GM18909 (cell line): ENCODE data around the gene IQSEC1.
A peak's percentile ranks its signal among the peaks of the same experiment; 100 is the strongest.

Source experiments
- ATAC-seq: cut with Tn5 transposase; IDR thresholded peaks from one replicate; pipeline ENCODE4 v1.9.1; 2021; ENCODE audit warnings: mild to moderate bottlenecking; ENCODE audit not compliant: unreplicated experiment, poor library complexity

Gene IQSEC1

DNA sequence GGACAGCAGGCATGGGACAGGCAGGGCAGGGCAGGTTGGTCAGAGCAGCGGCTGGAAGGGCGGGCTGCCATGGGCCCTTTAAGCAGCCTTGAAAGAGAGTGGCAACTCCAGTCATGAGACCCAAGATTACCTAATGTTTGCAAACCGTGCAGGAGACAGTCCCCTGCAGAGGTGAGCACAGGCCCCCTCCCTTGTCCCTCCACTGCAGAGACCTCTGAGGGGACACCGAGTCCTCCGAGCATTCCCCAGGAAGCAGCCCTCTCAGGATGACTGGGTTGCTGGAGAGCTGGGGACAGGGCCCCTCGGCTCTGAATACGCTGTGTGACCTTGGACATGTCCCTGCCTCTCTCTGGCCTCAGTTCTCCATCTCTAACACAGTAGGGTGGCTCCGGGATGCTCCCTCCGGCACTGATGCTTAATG, 81.4 kb downstream of the IQSEC1 start:
- no peak for ATAC-seq

DNA sequence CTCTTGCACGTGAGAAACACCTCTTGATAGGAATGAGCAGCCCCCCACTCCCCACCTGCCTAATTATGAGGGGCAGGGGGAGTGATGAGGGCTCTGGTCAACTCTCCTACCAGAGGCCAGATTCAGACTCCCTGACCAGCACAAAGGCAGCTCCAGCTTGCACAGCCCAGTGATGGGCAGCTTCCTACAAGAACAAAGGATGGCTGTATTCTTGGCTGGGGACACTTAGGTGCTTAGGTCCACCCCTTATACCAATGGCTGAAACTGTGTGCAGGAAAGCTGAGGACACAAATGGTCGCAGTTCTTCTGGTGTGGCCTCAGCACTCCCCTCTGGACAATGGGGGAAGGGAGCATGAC, 81.8 kb downstream of the IQSEC1 start:
- no peak for ATAC-seq

DNA sequence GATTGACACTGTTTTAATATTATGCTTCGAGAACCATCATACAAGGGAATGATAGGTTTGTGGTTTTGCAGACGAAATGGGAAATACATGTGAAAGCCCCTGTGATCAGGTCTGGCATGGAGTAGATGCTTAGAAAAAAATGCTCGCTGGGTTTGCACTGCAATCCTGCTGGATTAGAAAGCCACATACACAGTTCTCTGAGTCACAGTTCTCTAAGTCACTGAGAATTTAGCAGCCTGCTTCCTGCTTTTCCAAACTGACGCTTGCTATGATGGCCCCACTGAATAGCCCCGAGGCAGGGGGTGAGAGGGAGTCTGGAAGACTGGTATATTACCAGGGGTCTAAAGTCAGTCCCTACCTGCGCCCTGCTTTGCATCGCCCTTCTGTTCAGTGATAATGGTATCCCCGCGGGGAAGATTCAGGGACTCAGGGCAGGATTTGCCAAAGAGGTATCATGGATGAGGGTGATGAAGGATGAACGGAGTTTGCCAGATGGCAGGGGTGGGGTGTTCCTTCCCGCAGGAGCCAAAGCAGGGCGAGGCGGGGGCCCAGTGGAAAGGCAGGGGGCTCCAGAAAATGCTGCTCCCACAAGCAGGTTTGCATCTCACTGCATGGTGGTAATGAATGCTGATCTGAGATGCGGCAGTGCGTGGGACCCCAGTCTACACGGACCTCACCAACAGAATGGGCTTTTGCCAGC, 82.3 kb downstream of the IQSEC1 start:
- ATAC-seq: no peak

DNA sequence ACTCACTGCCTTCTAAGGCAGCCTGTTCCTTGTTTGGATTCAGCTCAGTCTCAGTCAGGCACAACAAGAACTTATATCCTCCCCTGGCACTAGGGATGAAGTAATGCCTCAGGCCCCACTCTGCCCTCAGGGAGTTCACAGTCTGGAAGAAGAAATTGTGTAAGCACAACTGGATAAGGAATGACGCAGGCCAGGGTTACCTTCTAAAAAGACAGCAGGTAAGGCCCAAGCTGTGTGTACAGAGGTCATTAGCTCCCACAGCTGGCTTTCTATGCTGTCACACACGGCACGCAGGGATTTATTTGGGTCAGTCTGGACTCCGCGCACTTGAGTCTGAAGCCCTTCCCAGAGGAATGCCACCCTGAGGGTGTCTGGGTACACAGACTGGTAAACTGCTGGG, 82.9 kb downstream of the IQSEC1 start:
- no peak for ATAC-seq

DNA sequence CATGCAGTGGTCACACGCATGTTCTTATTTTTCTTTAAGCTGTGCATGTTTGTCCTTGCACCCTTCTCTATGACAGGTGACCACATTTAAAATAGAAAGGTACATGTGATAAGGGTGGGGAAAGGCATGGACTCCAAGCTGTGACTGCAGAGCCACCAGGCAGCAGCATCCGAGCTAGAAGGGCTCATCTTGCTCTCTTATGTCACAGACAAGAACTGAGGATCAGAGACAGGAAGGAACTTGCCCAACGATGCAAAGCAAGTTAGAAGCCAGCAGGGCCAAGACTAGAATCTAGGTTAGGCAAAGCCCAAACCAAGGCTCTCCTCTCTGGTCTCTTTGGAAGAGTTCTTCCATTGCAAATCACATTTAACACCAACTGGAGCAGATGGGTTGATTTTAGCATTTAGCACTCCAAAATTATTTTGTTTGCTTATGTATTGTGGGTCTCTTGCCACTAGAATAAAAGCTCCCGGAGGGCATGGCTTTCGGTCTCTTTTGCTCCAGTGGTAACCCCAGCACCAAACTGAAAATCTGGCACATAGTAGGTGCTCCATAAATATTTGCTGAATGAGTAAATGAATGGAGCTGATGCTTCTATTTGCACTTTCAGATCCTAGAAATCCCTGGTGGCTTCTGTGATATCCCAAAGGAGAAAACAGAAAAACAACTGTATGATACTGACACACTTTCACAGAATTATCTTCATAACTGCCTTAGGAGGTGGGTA, 84.3 kb downstream of the IQSEC1 start:
- no peak for ATAC-seq

DNA sequence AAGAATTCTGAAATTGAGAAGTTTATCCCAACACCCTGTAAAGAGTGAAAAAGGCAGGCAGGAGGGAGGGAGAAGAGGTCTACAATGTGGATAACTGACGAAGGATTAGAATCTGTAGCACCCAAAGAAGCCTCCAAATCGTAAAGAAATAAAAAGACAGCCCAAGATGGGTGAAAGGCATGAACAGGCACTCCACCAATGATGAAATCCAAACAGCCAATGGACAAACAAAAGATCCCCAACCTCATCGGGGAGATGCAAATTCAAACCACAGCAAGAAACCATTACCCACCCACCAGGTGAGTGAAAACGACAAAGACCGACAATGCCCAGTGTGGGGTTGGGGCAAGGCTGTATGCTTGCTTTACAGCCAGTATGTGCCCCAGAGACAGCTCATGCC, 85.6 kb downstream of the IQSEC1 start:
- ATAC-seq: no peak

DNA sequence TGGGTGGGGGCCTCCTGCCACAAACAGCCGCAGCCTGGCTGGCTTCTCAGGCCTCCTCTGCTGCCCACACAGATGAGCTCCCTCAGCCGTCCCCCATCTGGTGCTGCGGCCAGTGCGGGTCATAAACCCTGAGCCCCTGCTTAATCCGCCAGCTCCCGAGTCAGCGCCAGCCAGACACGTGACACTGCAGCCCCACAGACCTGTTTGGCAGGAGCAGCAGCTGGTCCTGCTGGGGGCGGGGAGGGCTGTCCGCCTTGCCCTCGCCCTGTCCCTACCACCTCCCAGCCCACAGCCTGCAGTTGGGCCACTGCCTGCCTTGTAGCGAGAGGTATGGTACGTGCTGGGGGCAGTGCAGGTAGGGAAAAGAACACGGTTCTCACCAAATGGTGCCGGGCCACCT, 86.2 kb downstream of the IQSEC1 start:
- ATAC-seq: no peak

DNA sequence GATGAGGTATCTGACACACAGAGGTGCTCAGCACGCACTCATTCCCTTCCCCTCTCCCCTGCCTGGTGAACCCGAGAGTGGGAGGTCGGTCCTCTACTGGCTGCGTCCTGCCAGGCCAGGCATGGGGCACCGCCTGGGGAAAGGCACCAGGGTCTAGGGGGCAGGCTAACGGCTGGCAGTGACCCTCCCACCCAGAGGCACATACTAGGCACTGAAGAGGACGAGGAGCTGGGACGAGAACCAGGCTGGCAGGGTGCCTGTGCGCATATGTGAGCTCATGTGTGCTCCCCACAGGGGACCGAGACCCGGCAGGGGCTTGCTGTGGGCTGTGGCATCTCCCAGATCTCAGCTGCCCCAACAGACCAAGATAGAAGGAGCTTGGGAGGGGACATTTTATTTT, 86.7 kb downstream of the IQSEC1 start:
- no peak for ATAC-seq

DNA sequence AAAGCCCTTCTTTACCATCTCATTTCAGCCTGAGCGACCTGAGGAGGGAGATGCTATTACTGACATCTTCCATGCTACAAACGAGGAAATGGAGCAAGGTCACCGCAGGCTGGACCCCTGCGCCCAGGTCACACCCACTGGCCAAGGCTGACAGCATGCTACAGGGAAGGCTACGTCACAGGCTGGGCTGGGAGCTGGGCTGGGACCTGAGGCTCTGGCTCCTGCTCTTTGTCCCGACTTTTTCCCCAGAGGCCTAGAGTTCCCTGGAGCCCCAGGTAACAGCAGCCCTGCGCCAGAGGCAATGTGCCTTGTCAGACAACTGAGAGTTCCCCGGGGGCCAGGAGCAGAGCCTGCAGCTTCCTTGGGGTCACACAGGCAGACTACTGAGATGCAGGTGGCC, 87.2 kb downstream of the IQSEC1 start:
- ATAC-seq: no peak

DNA sequence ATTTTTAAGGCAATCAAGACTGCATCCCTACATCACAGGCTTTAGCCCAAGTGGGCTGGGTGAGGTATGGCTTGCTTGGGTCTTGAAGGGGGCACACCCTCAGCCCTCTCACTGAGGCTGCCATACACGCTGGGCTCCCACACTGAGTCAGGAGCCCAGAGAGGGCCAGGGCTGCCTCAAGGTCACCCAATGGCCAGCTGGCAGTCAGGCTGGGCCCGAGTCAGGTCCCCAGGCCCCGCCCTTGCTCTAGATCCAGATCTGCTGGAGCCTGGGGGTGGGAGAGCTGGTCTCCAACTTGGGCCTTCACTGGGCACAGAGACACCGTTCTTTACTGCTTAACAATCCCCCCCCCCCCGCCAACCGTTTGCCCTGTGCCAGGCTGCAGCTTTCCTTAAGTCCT, 88.1 kb downstream of the IQSEC1 start:
- ATAC-seq: no peak

DNA sequence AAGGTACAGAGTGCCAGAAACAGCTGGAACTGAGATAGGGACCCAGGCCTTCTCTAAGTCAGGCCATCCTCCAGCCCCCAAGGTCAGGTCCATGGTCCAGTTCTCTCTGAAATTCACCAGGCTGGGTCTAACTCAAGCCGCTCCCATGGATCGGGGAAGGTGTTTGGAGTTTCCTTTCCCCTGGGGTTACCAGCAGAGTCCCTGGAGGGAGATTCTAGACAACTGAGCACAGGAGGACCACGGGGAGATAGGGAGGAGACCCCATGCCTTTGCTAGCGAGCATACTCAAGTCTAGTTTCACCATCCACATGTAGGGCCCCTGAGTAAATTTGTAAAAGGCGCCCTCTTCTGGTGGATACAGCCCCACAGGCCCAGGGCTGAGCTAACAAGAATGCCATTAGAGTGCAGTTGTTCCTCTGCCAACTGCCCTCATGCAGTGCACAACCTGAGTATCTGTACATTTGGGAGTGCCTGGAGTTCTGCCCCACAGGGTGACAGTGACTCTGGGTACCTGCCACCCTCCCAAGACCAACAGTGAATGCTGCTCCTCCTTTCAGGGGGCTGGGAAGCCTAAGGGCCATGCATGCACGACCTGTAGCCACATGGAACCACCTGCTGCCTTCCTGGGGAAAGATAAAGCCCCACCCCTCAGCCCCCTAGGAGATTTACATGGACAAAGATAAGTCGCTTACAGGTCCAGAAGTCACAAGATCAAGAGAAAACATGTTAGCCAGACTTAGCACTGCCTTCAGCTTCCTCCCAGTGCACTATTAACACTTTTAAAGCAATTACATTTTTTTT, 89.0 kb downstream of the IQSEC1 start:
- ATAC-seq: no peak

DNA sequence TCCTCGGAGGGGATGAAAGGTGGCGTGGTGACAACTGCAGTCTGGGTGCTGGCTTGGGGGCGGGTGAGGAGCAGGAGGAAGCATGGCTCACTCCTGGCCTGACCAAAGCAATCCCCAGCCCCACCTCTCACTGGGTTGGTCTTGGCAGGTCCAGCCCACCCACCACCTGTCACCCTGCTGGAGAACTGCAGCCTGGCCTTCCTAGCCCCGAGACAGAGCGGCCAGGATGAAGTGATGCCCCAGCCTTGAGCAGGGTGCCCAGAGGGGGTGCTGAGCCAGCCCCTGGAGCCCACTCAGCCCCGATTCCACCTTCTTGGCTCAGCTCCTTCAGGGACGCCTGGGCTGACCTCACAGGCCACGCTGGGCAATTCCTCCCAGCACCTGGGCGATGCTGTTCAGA, 89.9 kb downstream of the IQSEC1 start:
- ATAC-seq: peak; percentile 21

DNA sequence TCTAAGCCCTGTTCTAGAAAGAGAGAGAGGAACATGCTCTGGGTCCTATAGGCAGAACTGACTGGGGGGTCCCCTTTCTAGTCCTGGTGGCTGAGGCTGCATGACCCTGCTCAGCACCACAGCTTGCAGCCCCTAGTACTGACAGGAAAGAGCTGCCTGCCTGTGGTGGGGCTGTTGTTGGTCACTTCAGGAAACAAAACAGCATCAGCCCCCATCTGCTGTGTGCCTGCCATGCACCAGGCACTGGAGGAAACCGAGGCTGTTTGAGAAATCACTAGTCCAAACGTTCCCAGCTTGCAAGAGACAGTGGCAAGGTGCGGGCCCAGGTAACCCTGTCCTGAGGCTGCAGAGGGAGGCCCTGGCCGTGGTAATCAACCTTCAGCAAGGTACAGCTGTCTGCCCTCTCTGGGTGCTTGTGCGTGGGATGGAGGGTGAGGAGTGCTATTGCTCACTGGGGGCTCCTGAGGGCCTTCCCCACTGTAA, 90.6 kb downstream of the IQSEC1 start:
- ATAC-seq: peak; percentile 71

DNA sequence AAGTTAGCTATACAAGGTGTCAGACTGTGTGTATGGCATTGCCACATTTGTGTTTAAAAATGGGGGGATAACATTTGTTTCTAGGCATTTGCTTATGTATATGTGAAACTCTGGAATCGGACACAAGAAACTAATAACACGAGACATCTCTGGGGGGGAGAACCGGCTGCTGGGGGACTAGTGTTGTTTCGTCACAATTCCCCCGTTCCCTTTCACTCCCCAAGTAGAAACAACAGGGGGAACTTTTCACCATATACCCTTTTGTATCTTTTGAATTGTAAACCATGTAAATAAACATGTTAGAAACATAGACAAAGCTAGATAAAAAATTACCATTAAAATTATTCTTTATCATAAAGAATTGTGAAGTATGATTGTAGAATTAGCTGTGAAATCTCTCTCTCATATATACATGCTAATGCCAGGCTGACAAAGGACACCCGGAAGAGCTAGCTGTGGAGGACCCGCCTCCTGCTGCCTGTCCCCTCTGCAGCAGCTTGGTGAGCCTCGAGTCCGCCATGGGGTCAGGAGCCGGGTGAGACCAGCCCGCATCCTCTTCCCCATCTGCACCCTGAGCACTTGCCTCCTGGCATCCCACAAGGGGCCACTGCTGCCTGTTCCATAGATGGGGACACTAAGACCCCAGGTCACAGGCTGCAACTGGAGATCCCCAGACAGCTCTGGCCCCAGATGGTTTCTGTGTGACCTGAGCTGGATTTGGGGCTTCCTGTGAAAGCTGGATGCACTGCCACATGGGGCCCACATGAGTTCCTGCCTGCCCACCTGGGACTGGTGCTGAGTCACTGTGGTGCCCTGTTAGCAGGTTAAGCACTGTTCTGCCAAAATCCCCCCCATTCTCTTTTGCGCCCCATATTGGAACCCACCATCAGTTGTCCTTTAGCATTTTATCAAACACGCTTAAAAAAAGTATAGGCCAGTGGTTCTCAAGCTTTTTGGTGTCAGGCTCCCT, 91.6 kb downstream of the IQSEC1 start:
- no peak for ATAC-seq

DNA sequence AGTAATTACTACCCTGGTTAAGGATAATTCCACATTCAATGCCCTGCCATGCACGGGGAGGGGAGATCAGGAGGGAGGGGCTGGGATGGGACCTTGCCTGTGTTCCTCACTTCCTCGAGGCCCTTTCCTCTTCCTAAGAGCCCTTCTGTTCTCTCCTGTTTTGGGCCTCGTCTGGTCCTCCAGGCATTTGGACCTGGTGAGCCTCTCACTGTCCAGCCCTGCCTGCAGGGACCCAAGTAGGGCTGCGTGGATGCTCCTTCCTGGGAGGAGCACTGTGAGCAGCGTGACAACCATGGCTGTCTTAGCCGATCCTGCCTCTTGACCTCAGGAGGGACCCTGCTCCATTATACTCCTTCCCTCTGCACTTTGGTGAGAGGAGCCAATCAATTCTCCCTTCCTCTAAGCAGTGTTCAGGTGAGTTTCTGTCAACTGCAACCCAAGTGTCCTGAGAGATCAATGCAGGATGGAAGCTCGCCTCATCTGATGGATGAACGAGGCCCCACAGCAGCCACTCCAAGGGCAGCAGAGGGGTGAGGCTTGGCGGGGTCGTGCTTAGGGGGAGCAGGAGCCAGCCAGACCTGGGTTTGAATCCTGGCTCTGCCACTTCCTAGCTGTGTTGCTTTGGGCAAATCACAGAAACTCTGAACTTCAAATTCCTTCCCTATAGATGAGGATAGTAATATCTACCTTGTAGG, 92.5 kb downstream of the IQSEC1 start:
- no peak for ATAC-seq

DNA sequence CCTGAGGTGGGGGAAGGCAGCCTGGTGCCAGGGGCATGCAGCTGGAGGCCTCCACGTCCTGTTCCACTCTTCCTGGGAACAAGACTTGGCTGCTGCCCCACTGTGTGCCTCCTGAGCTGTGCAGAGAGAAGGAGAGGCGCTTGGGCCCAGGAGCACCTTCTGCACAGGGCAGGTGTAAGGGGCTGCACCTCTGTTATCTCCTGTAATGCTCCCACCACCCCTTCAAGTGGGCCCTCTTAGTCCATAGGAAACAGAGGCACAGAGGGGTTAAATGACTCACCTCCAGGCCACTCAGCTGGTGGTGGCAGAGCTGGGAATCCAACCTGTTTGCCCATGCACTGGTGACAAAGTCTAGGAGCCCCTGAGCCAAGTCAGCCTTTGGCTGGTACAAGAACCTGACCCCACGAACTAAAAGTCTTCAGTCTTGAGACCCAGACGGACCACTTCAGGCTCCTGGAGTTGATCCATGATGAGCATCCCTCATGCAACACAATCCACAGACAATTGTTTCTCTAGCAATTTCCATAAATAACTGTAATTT, 93.2 kb downstream of the IQSEC1 start:
- ATAC-seq: no peak

DNA sequence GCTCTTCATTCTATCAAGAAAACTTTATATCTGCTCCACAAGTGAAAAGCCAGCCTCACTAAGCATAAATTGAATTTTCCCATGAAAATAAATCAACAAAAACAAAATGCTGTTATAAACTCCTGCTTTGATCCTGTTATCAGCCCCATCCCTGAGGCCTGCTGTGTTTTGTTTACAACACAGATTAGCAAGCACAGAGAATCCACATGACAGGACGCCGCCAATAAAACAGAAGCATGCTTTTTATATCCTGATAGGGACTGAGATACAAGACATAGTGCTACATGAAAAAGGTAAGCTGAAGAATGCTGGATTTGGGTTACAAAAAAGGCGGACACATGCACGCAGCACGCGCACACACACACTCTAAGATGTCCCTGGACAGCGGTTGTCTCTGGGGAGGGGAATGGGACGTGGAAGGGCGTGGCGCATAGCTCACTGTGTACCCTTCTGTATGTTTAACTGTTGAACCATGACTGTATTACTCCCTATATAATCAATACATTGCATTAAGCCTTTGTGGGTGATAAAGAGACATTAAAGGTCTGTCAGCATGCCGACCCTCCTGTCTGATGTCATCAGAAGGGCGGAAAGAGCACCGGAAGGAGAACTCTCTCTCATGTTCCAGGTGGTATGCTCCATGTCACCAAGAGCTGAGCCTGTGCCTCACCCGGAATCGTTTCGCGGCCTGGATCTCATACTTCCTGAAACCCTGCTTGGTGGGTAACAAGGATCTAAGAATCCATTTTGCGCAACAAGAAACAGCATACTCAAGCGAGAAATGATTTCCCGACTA, 93.9 kb downstream of the IQSEC1 start:
- ATAC-seq: no peak

DNA sequence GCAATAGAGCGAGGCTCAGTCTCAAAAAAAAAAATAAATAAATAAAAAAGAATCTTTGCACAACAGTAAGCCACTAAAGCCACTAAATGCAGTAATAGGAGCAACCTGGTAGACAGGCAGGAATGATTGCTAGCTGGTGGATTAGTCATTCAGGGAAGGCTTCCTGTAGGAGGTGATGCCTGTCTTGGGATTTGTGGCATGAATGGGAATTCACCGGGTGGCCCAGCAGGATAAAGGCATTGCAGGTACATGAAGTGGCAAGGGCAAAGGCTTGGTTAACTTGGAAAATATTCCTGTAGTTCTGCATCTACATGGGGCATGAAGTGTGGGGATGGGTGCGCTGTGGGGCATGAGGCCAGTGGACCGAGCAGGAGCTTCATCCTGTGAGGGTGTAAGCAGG, 94.5 kb downstream of the IQSEC1 start:
- no peak for ATAC-seq
